Pancreas (tissue), 10 donors: ENCODE data around the gene CSF2RB. TPM values are rescaled to one million over a fixed set of nuclear protein-coding genes. Genes with fewer than 3 reads are reported as not detected.

Experiments used
- ATAC-seq, 4 donors: fragments of 200-7000 bp; cut with Tn5 transposase; one replicate each; pipeline versions ENCODE4 v1.8.0 to v1.9.1; 2020; ENCODE audit warnings: mild to moderate bottlenecking in 4 of 4, moderate library complexity in 4 of 4
- DNase-seq, 6 donors: peaks; one replicate each; pipeline ENCODE4 v3.0.0-alpha.2; 2020
- FAIRE-seq: peaks from 2 replicates; lab custom pipeline; 2012; peaks lifted over from hg19 to GRCh38; lab: Jason Lieb, UNC
- H3K27ac ChIP-seq, 4 donors: fragments of 200-600 bp; sonication (generic); 1 replicate in 3 of 4; 2 replicates in 1 of 4; pipeline versions ENCODE4 v1.5.0 to v1.8.0; 2020
- H3K27me3 ChIP-seq, 4 donors: fragments of 200-600 bp; one replicate each; pipeline ENCODE4 v1.8.0; 2021
- H3K36me3 ChIP-seq, 3 donors: fragments of 200-600 bp; sonication (generic) in 1 of 3; one replicate each; pipeline versions ENCODE4 v1.5.0 to v1.8.0; 2020 to 2021
- H3K4me1 ChIP-seq, 3 donors: fragments of 200-600 bp; one replicate each; pipeline ENCODE4 v1.8.0; 2021
- H3K4me3 ChIP-seq, 4 donors: fragments of 200-600 bp; sonication (generic) in 2 of 4; one replicate each; pipeline versions ENCODE4 v1.5.0 to v1.8.0; 2020 to 2021
- H3K9me3 ChIP-seq, 4 donors: fragments of 200-600 bp; one replicate each; pipeline ENCODE4 v1.8.0; 2021
- WGBS, 2 donors: extraction: QIAGEN DNeasy Blood & Tissue Kit; methylation state at CpG; one replicate each; pipeline ENCODE4 v1.1.7; 2013; 5-methylcytosine and 5-hydroxymethylcytosine counted together
- intact Hi-C, 3 donors: fragments of 100-400 bp; cut with DNase I; formaldehyde crosslinking; loops; one replicate each; pipeline versions ENCODE4 v1.11.1 to v1.14.2; 2022
- polyA plus RNA-seq, 2 donors: library from polyadenylated mRNA; stranded (reverse); fragments of 200-250 nt; gene quantifications; one replicate each; pipeline ENCODE4 v1.2.3, GENCODE V29; 2013
- total RNA-seq, 6 donors: library from RNA; stranded (reverse); fragmentation: NEBNext Ultra II Directional in 4 of 6; extraction: Animal tissue kit (Norgen Biotek cat#: 25700) in 4 of 6; gene quantifications; one replicate each; pipeline versions ENCODE4 v1.2.1 to v1.2.4, GENCODE V29; 2021 to 2023
- TF ChIP-seq, protein P1 (sequence below), 4 donors: fragments of 200-600 bp; sonication (generic) in 3 of 4; IDR thresholded peaks; one replicate each; pipeline versions ENCODE4 v1.5.0 to v1.8.0; 2021; ENCODE audit warnings: antibody characterized with exemption in 4 of 4
- donor health status: healthy with polysubstance abuse.
- donor health status: DM: no; HTN: no; CAD: no; lungs with moderate emphysema.
- donor health status: DM: no; HTN: no; CAD: no.
- donor health status: control.
- donor health status: control.
- donor health status: Bipolar disorder and iron deficiency.
- donor health status: DM: yes; HTN: yes; CAD: no.
- donor health status: DM: no; HTN: no; CAD: no.
- donor health status: DM: no; HTN: no; CAD: no.
- donor health status: DM: yes; HTN: yes; CAD: no.

Gene CSF2RB
- total and polyA plus RNA-seq, 8 donors, result 0.46 to 4.3 (median 1.8) TPM

- no peak overlapping the region for H3K4me3 ChIP-seq
These were observed 41.3 kb upstream of the CSF2RB start for GRCh38 chr22:36872084-36872483.

DNA sequence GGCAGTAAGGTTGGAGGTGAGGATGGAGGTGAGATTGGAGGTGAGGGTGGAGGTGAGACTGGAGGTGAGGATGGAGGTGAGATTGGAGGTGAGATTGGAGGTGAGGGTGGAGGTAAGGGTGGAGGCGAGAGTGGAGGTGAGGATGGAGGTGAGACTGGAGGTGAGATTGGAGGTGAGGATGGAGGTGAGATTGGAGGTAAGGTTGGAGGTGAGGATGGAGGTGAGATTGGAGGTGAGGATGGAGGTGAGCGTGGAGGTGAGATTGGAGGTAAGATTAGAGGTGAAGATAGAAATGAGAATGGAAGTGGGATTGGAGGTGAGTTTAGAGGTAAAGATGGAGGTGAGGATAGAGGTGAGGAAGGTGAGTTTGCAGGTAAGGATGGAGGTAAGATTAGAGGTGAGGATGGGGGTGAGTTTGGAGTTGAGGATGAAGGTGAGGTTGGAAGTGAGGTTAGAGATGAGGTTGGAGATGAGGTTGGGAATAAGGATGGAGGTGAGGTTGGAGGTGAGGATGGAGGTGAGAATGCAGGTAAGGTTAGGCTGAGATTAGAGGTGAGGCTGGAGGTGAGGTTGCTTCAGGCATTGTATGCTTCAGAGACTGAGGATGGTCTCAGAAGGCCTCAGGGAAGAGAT is 40.4 kb upstream of the CSF2RB start:
- no peak for DNase-seq
- Histone ChIP-seq H3K4me3 (no peak overlapping the region), H3K9me3 (no peaks in the 10 kb centered on the region), H3K27ac (no peak overlapping the region), H3K4me1 (peaks cover 0 to 4% (median 0%) of the 10 kb centered on the region in 3 donors), H3K27me3 (no peaks in the 10 kb centered on the region), H3K36me3 (no peaks in the 10 kb centered on the region)
- FAIRE-seq, result no peak
- TF ChIP-seq, protein P1, sequence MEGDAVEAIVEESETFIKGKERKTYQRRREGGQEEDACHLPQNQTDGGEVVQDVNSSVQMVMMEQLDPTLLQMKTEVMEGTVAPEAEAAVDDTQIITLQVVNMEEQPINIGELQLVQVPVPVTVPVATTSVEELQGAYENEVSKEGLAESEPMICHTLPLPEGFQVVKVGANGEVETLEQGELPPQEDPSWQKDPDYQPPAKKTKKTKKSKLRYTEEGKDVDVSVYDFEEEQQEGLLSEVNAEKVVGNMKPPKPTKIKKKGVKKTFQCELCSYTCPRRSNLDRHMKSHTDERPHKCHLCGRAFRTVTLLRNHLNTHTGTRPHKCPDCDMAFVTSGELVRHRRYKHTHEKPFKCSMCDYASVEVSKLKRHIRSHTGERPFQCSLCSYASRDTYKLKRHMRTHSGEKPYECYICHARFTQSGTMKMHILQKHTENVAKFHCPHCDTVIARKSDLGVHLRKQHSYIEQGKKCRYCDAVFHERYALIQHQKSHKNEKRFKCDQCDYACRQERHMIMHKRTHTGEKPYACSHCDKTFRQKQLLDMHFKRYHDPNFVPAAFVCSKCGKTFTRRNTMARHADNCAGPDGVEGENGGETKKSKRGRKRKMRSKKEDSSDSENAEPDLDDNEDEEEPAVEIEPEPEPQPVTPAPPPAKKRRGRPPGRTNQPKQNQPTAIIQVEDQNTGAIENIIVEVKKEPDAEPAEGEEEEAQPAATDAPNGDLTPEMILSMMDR (IDR thresholded peaks at IDR 0.05), result no peak
- intact Hi-C loops, result loop anchor here in 1 of 3 donors (10.0 kb wide), 1 partner anchor 172 kb away; no protein-coding TSS in a partner anchor
- no peak for ATAC-seq
- 75 to 86% methylated on average over 2 of the region's 2 CpGs for WGBS, 2 donors

More at GRCh38 chr22:36872084-36872483, 41.3 kb upstream of the CSF2RB start:
- H3K27me3 ChIP-seq, result no peaks in the 10 kb centered on the region
- intact Hi-C loops, result loop anchor here in 1 of 3 donors (10.0 kb wide), 1 partner anchor 173 kb away; no protein-coding TSS in a partner anchor
- no peak overlapping the region for H3K27ac ChIP-seq
- FAIRE-seq (no peak), ATAC-seq (no peak), DNase-seq (no peak)
- no peaks in the 10 kb centered on the region for H3K9me3 ChIP-seq
- peaks cover 0 to 4% (median 0%) of the 10 kb centered on the region in 3 donors for H3K4me1 ChIP-seq
- TF ChIP-seq, protein P1 (IDR thresholded peaks at IDR 0.05), result no peak
- WGBS, 2 donors, result 70 to 74% methylated on average over 3 of the region's 3 CpGs
- H3K36me3 ChIP-seq, result no peaks in the 10 kb centered on the region

DNA sequence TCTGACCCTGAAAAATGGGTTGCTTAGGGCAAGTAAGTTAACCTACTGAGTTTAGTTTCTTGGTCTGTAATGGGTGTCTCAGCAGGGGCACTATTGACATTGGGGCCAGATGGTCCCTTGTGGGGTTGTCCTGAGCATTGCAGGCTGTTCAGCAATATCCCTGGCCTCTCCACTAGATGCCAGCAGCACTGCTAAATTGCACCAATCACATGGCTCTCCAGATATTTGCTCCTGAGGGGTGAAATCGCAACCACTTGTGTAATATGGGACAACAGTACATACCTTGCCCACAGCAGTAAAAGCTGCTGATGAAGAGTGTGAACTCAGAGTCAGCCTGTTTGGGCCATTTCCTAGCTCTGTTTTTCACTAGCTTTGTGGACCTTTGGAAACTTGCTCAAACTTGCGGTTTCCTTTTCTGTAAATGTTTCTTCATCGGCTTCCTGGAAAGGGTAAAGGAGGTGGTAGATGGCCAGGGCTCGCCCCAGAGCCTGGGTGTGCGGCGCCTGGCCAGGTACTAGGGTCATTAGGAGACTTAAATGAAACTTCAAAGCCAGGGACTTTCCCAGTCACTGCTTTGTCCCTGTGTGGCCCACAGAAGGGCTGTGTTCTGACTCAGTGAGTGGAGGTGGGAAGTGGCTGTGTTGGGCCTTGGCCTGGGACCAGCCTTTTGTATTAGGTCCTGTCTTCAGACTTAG is 39.7 kb upstream of the CSF2RB start:
- Histone ChIP-seq H3K4me1 (peaks cover 0 to 4% (median 0%) of the 10 kb centered on the region in 3 donors), H3K4me3 (no peak overlapping the region), H3K36me3 (no peaks in the 10 kb centered on the region), H3K27me3 (no peaks in the 10 kb centered on the region), H3K27ac (peak overlapping the region in 3 of 4 donors; percentile 10 to 56 (median 26)), H3K9me3 (no peaks in the 10 kb centered on the region)
- TF ChIP-seq, protein P1 (IDR thresholded peaks at IDR 0.05), result peak; percentile 10 to 41 (median 24)
- DNase-seq (peak in 3 of 6 donors; percentile 24 to 50 (median 39)), FAIRE-seq (no peak), ATAC-seq (peak; percentile 89 to 97 (median 93))
- intact Hi-C loops, result loop anchor here in 1 of 3 donors (10.0 kb wide), 1 partner anchor 171 kb away; no protein-coding TSS in a partner anchor
- WGBS, 2 donors, result 40% methylated on average over 6 of the region's 6 CpGs

DNA sequence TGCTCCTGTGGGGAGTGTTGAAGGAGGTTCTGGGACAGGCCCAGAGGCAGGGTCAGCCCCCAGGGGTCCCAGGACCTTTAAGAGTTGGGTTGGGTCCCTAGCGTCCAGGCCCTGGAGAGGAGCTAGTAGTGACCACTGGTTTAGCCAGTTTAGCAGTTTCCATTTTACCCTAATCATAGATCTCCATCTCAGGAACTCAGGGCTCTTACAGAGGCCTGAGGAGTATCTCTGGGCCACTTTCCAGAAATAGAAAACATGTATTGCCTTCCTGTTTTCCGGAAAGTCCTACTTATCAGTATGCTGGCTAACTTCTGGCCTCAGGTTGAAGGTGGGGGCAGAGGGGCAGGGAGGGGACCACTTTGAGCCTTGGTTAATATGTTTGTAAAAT is 39.1 kb upstream of the CSF2RB start:
- intact Hi-C loops, result loop anchor here in 1 of 3 donors (10.0 kb wide), 1 partner anchor 170 kb away; no protein-coding TSS in a partner anchor
- no peaks in the 10 kb centered on the region for H3K9me3 ChIP-seq
- 64 to 68% methylated on average over 2 of the region's 2 CpGs for WGBS, 2 donors
- DNase-seq, result no peak
- peaks cover 0 to 4% (median 0%) of the 10 kb centered on the region in 3 donors for H3K4me1 ChIP-seq
- peak overlapping the region in 3 of 4 donors; percentile 10 to 56 (median 26) for H3K27ac ChIP-seq
- no peaks in the 10 kb centered on the region for H3K36me3 ChIP-seq
- no peak for FAIRE-seq
- TF ChIP-seq, protein P1 (IDR thresholded peaks at IDR 0.05), result no peak
- H3K27me3 ChIP-seq, result no peaks in the 10 kb centered on the region
- peak in 1 of 4 donors; percentile 40 for ATAC-seq
- no peak overlapping the region for H3K4me3 ChIP-seq
